Activated CD4-positive, CD25-positive, alpha-beta regulatory T cell (primary cell): ENCODE data around the gene KIFC3.
"Not testable (repeated sequence)": the region's sequence is repeated elsewhere in the genome, so short reads cannot be mapped to it uniquely, and the experiment has no call there.

Experiments used
- DNase-seq, 4 experiments: peaks; one replicate each; lab custom pipeline; 2025; lab: John Stamatoyannopoulos, UW

Gene KIFC3

GRCh38 chr16:57824888-57825287 lies 22.6 kb upstream of the KIFC3 start:
- DNase-seq, result no peak

- DNase-seq, result no peak
Measured at GRCh38 chr16:57823836-57824235, 21.5 kb upstream of the KIFC3 start.

GRCh38 chr16:57822856-57823255 lies 20.6 kb upstream of the KIFC3 start:
- DNase-seq, result no peak

- no peak for DNase-seq
Measured at GRCh38 chr16:57822018-57822553, 19.8 kb upstream of the KIFC3 start.

GRCh38 chr16:57821149-57821971 lies 19.1 kb upstream of the KIFC3 start:
- no peak for DNase-seq

GRCh38 chr16:57818377-57819064 lies 16.2 kb upstream of the KIFC3 start:
- DNase-seq, result no peak

GRCh38 chr16:57817680-57818079 lies 15.4 kb upstream of the KIFC3 start:
- no peak for DNase-seq

- no peak for DNase-seq
Measured at GRCh38 chr16:57815987-57816745, 13.9 kb upstream of the KIFC3 start.

GRCh38 chr16:57814896-57815295 lies 12.6 kb upstream of the KIFC3 start:
- no peak for DNase-seq

- no peak for DNase-seq
Measured at GRCh38 chr16:57813466-57813865, 11.2 kb upstream of the KIFC3 start.

- not testable (repeated sequence) for DNase-seq
Measured at GRCh38 chr16:57811340-57811739, 9.0 kb upstream of the KIFC3 start.

GRCh38 chr16:57810197-57811031 lies 8.1 kb upstream of the KIFC3 start:
- DNase-seq, result peak in 1 of 4 experiments; percentile 33

GRCh38 chr16:57809276-57810196 lies 7.2 kb upstream of the KIFC3 start:
- DNase-seq, result no peak

- no peak for DNase-seq
Measured at GRCh38 chr16:57808589-57809228, 6.4 kb upstream of the KIFC3 start.

- peak in 3 of 4 experiments; percentile 8 to 23 (median 13) for DNase-seq
Measured at GRCh38 chr16:57807968-57808528, 5.8 kb upstream of the KIFC3 start.

- no peak for DNase-seq
Measured at GRCh38 chr16:57807252-57807967, 5.1 kb upstream of the KIFC3 start.

GRCh38 chr16:57805176-57805575 lies 2.9 kb upstream of the KIFC3 start:
- no peak for DNase-seq

- DNase-seq, result no peak
Measured at GRCh38 chr16:57804111-57804837, 2.0 kb upstream of the KIFC3 start.
